GM19452 (cell line): Measurements from ENCODE around the gene CD68.

Experiments used
- ATAC-seq: cut with Tn5 transposase; IDR thresholded peaks from one replicate; pipeline ENCODE4 v1.9.1; 2021; ENCODE audit not compliant: unreplicated experiment

CD68 gene

GRCh38 chr17:7579001-7579833 is at the start of gene CD68:
TSS of gene CD68 (plus strand) at chr17:7579638. CDS start at chr17:7579678, 40 bp downstream.
- ATAC-seq: peak; percentile 44

- ATAC-seq: no peak
Observed at GRCh38 chr17:7530023-7530900, 49.2 kb upstream of the CD68 start.

GRCh38 chr17:7538050-7538449 is 41.4 kb upstream of the CD68 start:
- no peak for ATAC-seq

GRCh38 chr17:7538891-7539545 is 40.4 kb upstream of the CD68 start:
- ATAC-seq: no peak

- ATAC-seq: no peak
Observed at GRCh38 chr17:7541074-7541621, 38.3 kb upstream of the CD68 start.

GRCh38 chr17:7544911-7545310 is 34.5 kb upstream of the CD68 start:
- ATAC-seq: no peak

- ATAC-seq: no peak
Observed at GRCh38 chr17:7548585-7549400, 30.6 kb upstream of the CD68 start, which contains the start of gene TNFSF12. TSS of gene TNFSF12 (plus strand) at chr17:7549058. CDS start at chr17:7549154, 96 bp downstream.

GRCh38 chr17:7549401-7550055 is 29.9 kb upstream of the CD68 start:
- no peak for ATAC-seq

GRCh38 chr17:7550344-7550743 is 29.1 kb upstream of the CD68 start:
- no peak for ATAC-seq

GRCh38 chr17:7551396-7551795 is 28.0 kb upstream of the CD68 start:
- ATAC-seq: no peak

- peak; percentile 58 for ATAC-seq
Observed at GRCh38 chr17:7552621-7553051, 26.8 kb upstream of the CD68 start.

GRCh38 chr17:7553356-7553755 is 26.1 kb upstream of the CD68 start:
- no peak for ATAC-seq

GRCh38 chr17:7555320-7555948 is 24.0 kb upstream of the CD68 start:
- no peak for ATAC-seq

- no peak for ATAC-seq
Observed at GRCh38 chr17:7556627-7557026, 22.8 kb upstream of the CD68 start.

GRCh38 chr17:7557147-7557764 is 22.2 kb upstream of the CD68 start:
- ATAC-seq: no peak

GRCh38 chr17:7557775-7558543 is 21.5 kb upstream of the CD68 start:
- ATAC-seq: no peak

GRCh38 chr17:7558544-7559319 is 20.7 kb upstream of the CD68 start, which contains the start of gene TNFSF13:
TSS of gene TNFSF13 (plus strand) at chr17:7558750. CDS start at chr17:7559040, 290 bp downstream.
- ATAC-seq: no peak
